HepG2 (cell line): ENCODE results near the gene RPS6KB2. TPM values are rescaled to one million over a fixed set of nuclear protein-coding genes. Genes with fewer than 3 reads are reported as not detected.

ENCODE experiments used
- CCDC6 ChIP-seq: sonication (generic); formaldehyde crosslinking; IDR thresholded peaks from 2 replicates; pipeline ENCODE4 v1.8.1; 2022; ENCODE audit warnings: mild to moderate bottlenecking, missing genetic modification reagents, moderate library complexity
- CENPT ChIP-seq: sonication (generic); formaldehyde crosslinking; IDR thresholded peaks from 2 replicates; pipeline ENCODE4 v1.8.0; 2022; ENCODE audit warnings: low read depth, mild to moderate bottlenecking, moderate library complexity, missing genetic modification reagents
- DR1 ChIP-seq: sonication (generic); formaldehyde crosslinking; IDR thresholded peaks from 2 replicates; pipeline ENCODE4 v1.8.0; 2021; ENCODE audit warnings: mild to moderate bottlenecking, missing genetic modification reagents, inconsistent platforms
- HNRNPLL ChIP-seq: fragments of 200-400 bp; formaldehyde crosslinking; IDR thresholded peaks from 2 replicates; pipeline ENCODE4 v1.6.1; 2017; ENCODE audit warnings: mild to moderate bottlenecking, low read depth, low read length; ENCODE audit not compliant: poor library complexity, severe bottlenecking
- KDM6A ChIP-seq: IDR thresholded peaks from 2 replicates; pipeline ENCODE4 v1.6.1; 2016; ENCODE audit warnings: low read depth
- MAFK ChIP-seq, 2 experiments: IDR thresholded peaks in 1 of 2; conservative IDR thresholded peaks in 1 of 2; 2 replicates each; pipeline ENCODE4 v1.6.1; 2011; ENCODE audit warnings: improper control_type of control experiment in 2 of 2, low read length in 2 of 2
- MAZ ChIP-seq, 2 experiments: sonication (generic) in 1 of 2; formaldehyde crosslinking in 1 of 2; IDR thresholded peaks; 2 replicates each; pipeline versions ENCODE4 v1.5.0 to v1.6.1; 2012 to 2020; ENCODE audit warnings: low read depth in 2 of 2, mild to moderate bottlenecking in 2 of 2, borderline replicate concordance in 1 of 2, improper control_type of control experiment in 1 of 2, low read length in 1 of 2, missing genetic modification reagents in 1 of 2, moderate library complexity in 1 of 2
- MLXIP ChIP-seq: sonication (generic); formaldehyde crosslinking; IDR thresholded peaks from 2 replicates; pipeline ENCODE4 v1.9.0; 2021; ENCODE audit warnings: missing genetic modification reagents, borderline replicate concordance
- NFYB ChIP-seq: sonication (generic); formaldehyde crosslinking; IDR thresholded peaks from 2 replicates; pipeline ENCODE4 v1.4.0; 2020; ENCODE audit warnings: missing genetic modification reagents
- REPIN1 ChIP-seq: sonication (generic); formaldehyde crosslinking; IDR thresholded peaks from 2 replicates; pipeline ENCODE4 v1.8.0; 2022; ENCODE audit warnings: missing genetic modification reagents, low read depth, mild to moderate bottlenecking, borderline replicate concordance
- SIN3A ChIP-seq: IDR thresholded peaks from 2 replicates; pipeline ENCODE4 v1.6.1; 2011; ENCODE audit warnings: low read depth, mild to moderate bottlenecking, control low read depth, low read length, borderline replicate concordance
- TAF15 ChIP-seq: fragments of 200-400 bp; formaldehyde crosslinking; IDR thresholded peaks from one replicate; pipeline ENCODE4 v1.6.1; 2018; ENCODE audit warnings: mild to moderate bottlenecking, low read depth, low read length; ENCODE audit not compliant: poor library complexity, severe bottlenecking
- ZC3H4 ChIP-seq: sonication (generic); formaldehyde crosslinking; IDR thresholded peaks from 2 replicates; pipeline ENCODE4 v1.4.0; 2020; ENCODE audit warnings: missing genetic modification reagents, borderline replicate concordance
- ZIK1 ChIP-seq: sonication (generic); formaldehyde crosslinking; IDR thresholded peaks from 2 replicates; pipeline ENCODE4 v1.5.0; 2020; ENCODE audit warnings: mild to moderate bottlenecking, low read depth, missing genetic modification reagents, borderline replicate concordance
- ZKSCAN1 ChIP-seq: fragments of 150-350 bp; IDR thresholded peaks from 2 replicates; pipeline ENCODE4 v1.6.1; 2014; ENCODE audit warnings: low read length
- ZNF235 ChIP-seq: sonication (generic); formaldehyde crosslinking; IDR thresholded peaks from 2 replicates; pipeline ENCODE4 v1.8.1; 2023; ENCODE audit warnings: mild to moderate bottlenecking, missing genetic modification reagents, borderline replicate concordance
- ZNF547 ChIP-seq: sonication (generic); formaldehyde crosslinking; IDR thresholded peaks from 2 replicates; pipeline ENCODE4 v1.5.1; 2020; ENCODE audit warnings: mild to moderate bottlenecking, missing genetic modification reagents
- ZNF607 ChIP-seq: sonication (generic); formaldehyde crosslinking; IDR thresholded peaks from 2 replicates; pipeline ENCODE4 v1.5.1; 2020; ENCODE audit warnings: missing genetic modification reagents, mild to moderate bottlenecking, borderline replicate concordance
- ZNF737 ChIP-seq: sonication (generic); formaldehyde crosslinking; IDR thresholded peaks from 2 replicates; pipeline ENCODE4 v1.5.0; 2020; ENCODE audit warnings: missing genetic modification reagents, mild to moderate bottlenecking, borderline replicate concordance
- ZNF777 ChIP-seq: sonication (generic); formaldehyde crosslinking; IDR thresholded peaks from 2 replicates; pipeline ENCODE4 v1.4.0; 2020; ENCODE audit warnings: missing genetic modification reagents
- ZNF788 ChIP-seq: sonication (generic); formaldehyde crosslinking; IDR thresholded peaks from 2 replicates; pipeline ENCODE4 v1.5.0; 2020; ENCODE audit warnings: mild to moderate bottlenecking, missing genetic modification reagents, borderline replicate concordance
- ZNF850 ChIP-seq: sonication (generic); formaldehyde crosslinking; conservative IDR thresholded peaks from 2 replicates; pipeline ENCODE4 v1.9.0; 2021; ENCODE audit warnings: mild to moderate bottlenecking, missing genetic modification reagents
- ZSCAN20 ChIP-seq: sonication (generic); formaldehyde crosslinking; IDR thresholded peaks from 2 replicates; pipeline ENCODE4 v1.4.0; 2020; ENCODE audit warnings: missing genetic modification reagents, mild to moderate bottlenecking, borderline replicate concordance
- ZSCAN31 ChIP-seq: sonication (generic); formaldehyde crosslinking; IDR thresholded peaks from 2 replicates; pipeline ENCODE4 v1.5.0; 2020; ENCODE audit warnings: low read depth, mild to moderate bottlenecking, missing genetic modification reagents
- polyA plus RNA-seq, 8 experiments: library from polyadenylated mRNA; depleted of rRNA in 3 of 8; stranded (reverse) in 7 of 8; unstranded in 1 of 8; fragments of >200 nt; fragmentation: Illumina TruSeq in 4 of 8; extraction: Trizol in 4 of 8; gene quantifications; 2 replicates each; pipeline versions ENCODE4 v1.2.1 to v1.2.3, GENCODE V29; 2011 to 2016; ENCODE audit warnings: low read depth in 4 of 8, missing spikeins in 1 of 8, mixed read lengths in 1 of 8; ENCODE audit not compliant: insufficient read depth in 1 of 8
- total RNA-seq, 5 experiments: library from RNA; depleted of rRNA; stranded (reverse); fragments of >200 nt; fragmentation: Illumina TruSeq; extraction: Trizol; gene quantifications; 2 replicates each; pipeline ENCODE4 v1.2.3, GENCODE V29; 2016; ENCODE audit warnings: low read depth in 1 of 5
- TF ChIP-seq, protein P1 (sequence below): sonication (generic); formaldehyde crosslinking; IDR thresholded peaks from 2 replicates; pipeline ENCODE4 v1.8.1; 2022; ENCODE audit warnings: mild to moderate bottlenecking, missing genetic modification reagents

RPS6KB2 gene
- total and polyA plus RNA-seq, 2 of the 13 experiments (the other 11 are each of a cell fraction or from before 2014, with no cell fraction given): 52.9 to 54.8 TPM

DNA sequence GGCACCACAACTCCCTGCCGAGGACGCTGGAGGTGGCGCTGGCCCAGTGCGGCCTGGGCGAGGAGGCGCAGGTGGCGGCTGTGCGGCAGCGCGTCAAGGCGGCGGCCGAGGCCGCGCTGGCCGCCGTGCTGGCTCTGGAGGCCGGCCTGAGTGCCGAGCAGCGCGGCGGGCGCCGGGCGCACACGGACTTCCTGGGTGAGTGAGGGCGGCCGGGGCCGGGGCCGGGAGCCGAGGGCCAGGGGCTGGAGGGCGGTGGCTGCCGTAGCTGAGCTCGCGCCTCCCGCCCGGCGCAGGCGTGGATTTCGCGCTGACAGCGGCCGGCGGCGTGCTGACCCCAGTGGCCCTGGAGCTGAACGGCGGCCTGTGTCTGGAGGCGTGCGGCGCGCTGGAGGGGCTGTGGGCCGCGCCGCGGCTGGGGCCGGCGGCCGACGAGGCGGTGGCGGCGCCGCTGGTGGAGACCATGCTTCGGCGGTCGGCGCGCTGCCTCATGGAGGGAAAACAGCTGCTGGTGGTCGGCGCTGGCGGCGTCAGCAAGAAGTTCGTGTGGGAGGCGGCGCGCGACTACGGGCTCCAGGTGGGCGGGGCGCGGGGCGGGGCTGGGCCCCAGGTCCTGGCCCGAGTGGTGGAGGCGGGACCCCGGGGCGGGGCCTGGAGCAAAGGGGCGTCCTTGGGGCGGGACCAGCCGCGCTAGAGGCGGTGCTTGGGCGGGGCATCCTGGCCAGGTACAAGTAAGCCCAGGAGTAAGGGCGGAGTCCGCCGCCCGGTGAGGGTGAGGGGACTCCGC lies 7.5 kb upstream of the RPS6KB2 start (continued):
- TF ChIP-seq TAF15 (no peak), ZSCAN31 (peak; percentile 84), ZNF737 (CRISPR knock-in tag) (no peak), ZNF850 (CRISPR knock-in tag) (no peak), MAZ (IDR thresholded peaks at IDR 0.05; ENCODE audit: borderline replicate concordance, low read depth, low read length) (no peak), MAZ (CRISPR knock-in tag; IDR thresholded peaks at IDR 0.05; ENCODE audit: low read depth) (peak; percentile 85), ZNF547 (peak; percentile 39; the same call in 1 of the 2 replicates), CCDC6 (CRISPR knock-in tag) (peak; percentile 89; the same call in 1 of the 2 replicates), HNRNPLL (peak; percentile 88), ZNF235 (CRISPR knock-in tag) (no peak), ZNF788 (no peak), SIN3A (peak; percentile 66; the same call in 1 of the 2 replicates), KDM6A (no peak), ZNF777 (CRISPR knock-in tag) (peak; percentile 52; the same call in 1 of the 2 replicates), ZNF607 (CRISPR knock-in tag) (0 out of 2 replicates have a peak, but pooled peaks have one; percentile 42), ZKSCAN1 (no peak), DR1 (0 out of 2 replicates have a peak, but pooled peaks have one; percentile 63), NFYB (CRISPR knock-in tag) (no peak; the same call in 1 of the 2 replicates), ZC3H4 (CRISPR knock-in tag) (no peak), MLXIP (no peak), CENPT (CRISPR knock-in tag) (peak; percentile 71; the same call in 1 of the 2 replicates), MAFK (conservative IDR thresholded peaks at IDR 0.05 in 1 of 2, IDR thresholded peaks at IDR 0.05 in 1 of 2; ENCODE audit: low read length in 2 of 2) (no peak), ZSCAN20 (CRISPR knock-in tag) (no peak; the same call in 1 of the 2 replicates), REPIN1 (CRISPR knock-in tag) (no peak), ZIK1 (CRISPR knock-in tag) (0 out of 2 replicates have a peak, but pooled peaks have one; percentile 61)
- TF ChIP-seq, protein P1, sequence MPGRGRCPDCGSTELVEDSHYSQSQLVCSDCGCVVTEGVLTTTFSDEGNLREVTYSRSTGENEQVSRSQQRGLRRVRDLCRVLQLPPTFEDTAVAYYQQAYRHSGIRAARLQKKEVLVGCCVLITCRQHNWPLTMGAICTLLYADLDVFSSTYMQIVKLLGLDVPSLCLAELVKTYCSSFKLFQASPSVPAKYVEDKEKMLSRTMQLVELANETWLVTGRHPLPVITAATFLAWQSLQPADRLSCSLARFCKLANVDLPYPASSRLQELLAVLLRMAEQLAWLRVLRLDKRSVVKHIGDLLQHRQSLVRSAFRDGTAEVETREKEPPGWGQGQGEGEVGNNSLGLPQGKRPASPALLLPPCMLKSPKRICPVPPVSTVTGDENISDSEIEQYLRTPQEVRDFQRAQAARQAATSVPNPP (CRISPR knock-in tag): no peak
